GM12878 (cell line): ENCODE results near the gene GSTM2. TPM values are rescaled to one million over a fixed set of nuclear protein-coding genes. Genes with fewer than 3 reads are reported as not detected.

Experiments used
- ATAC-seq: fragments of 200-7000 bp; cut with Tn5 transposase; 3 replicates; pipeline ENCODE4 v1.9.1; 2020; ENCODE audit warnings: mild to moderate bottlenecking, moderate library complexity
- BruUV-seq: library from RNA; stranded (reverse); fragments of 400-500 nt; replicated peaks from 2 replicates; lab custom pipeline; 2021; lab: Mats Ljungman, UMichigan
- CTCF ChIA-PET: fragments of 300-600 bp; sonication (Branson Sonifier 250); formaldehyde crosslinking; extraction: SDS; loops from one replicate; lab custom pipeline; 2021; ENCODE audit warnings: inconsistent platforms; lab: Yijun Ruan, JAX
- POLR2A ChIA-PET: fragments of 350-600 bp; formaldehyde crosslinking; extraction: SDS; loops from one replicate; lab custom pipeline; 2021; ENCODE audit warnings: inconsistent platforms; lab: Charles Lee
- RAD21 ChIA-PET: fragments of 300-600 bp; sonication (Branson Sonifier 250); formaldehyde crosslinking; loops from one replicate; lab custom pipeline; 2023; ENCODE audit warnings: antibody characterized with exemption; ENCODE audit not compliant: unreplicated experiment; lab: Charles Lee
- SMC1A ChIA-PET: fragments of 300-600 bp; sonication (Branson Sonifier 250); formaldehyde crosslinking; loops from one replicate; lab custom pipeline; 2023; ENCODE audit not compliant: unreplicated experiment, uncharacterized antibody; lab: Charles Lee
- DNase-seq: peaks from one replicate; pipeline ENCODE4 v3.0.0-alpha.2; 2011; ENCODE audit warnings: low read depth, low spot score
- FAIRE-seq: peaks from 3 replicates; lab custom pipeline; 2011; peaks lifted over from hg19 to GRCh38; lab: Jason Lieb, UNC
- H2AFZ ChIP-seq: 2 replicates; pipeline ENCODE4 v1.6.0; 2011; ENCODE audit warnings: low read depth, low read length, control low read depth; ENCODE audit not compliant: control insufficient read depth
- H3K27ac ChIP-seq: 2 replicates; pipeline ENCODE4 v1.5.1; 2011; ENCODE audit warnings: control low read depth; ENCODE audit not compliant: control insufficient read depth, insufficient read depth
- H3K27me3 ChIP-seq, 2 experiments: replicated peaks in 1 of 2; 2 replicates each; pipeline versions ENCODE4 v1.6.0 to v1.6.1; 2011; ENCODE audit warnings: low read length in 1 of 2; ENCODE audit not compliant: control insufficient read depth in 2 of 2, insufficient read depth in 2 of 2
- H3K36me3 ChIP-seq, 2 experiments: 2 replicates each; pipeline ENCODE4 v1.5.1; 2011; ENCODE audit warnings: low read length in 1 of 2; ENCODE audit not compliant: control insufficient read depth in 2 of 2, insufficient read depth in 2 of 2
- H3K4me1 ChIP-seq: 2 replicates; pipeline ENCODE4 v1.6.1; 2011; ENCODE audit warnings: mild to moderate bottlenecking, low read length, moderate library complexity, mixed read lengths; ENCODE audit not compliant: control insufficient read depth, insufficient read depth
- H3K4me2 ChIP-seq: 2 replicates; pipeline ENCODE4 v1.6.0; 2011; ENCODE audit warnings: control low read depth; ENCODE audit not compliant: control insufficient read depth, insufficient read depth
- H3K4me3 ChIP-seq: fragments of 200-600 bp; sonication (generic); 2 replicates; pipeline ENCODE4 v1.5.1; 2016
- H3K79me2 ChIP-seq: 2 replicates; pipeline ENCODE4 v1.6.0; 2011; ENCODE audit warnings: low read length; ENCODE audit not compliant: control insufficient read depth, insufficient read depth
- H3K9ac ChIP-seq: 2 replicates; pipeline ENCODE4 v1.8.0; 2011; ENCODE audit warnings: low read length, control low read depth, mixed read lengths; ENCODE audit not compliant: control insufficient read depth, insufficient read depth
- H3K9me3 ChIP-seq: replicated peaks from 3 replicates; pipeline ENCODE4 v1.5.1; 2011; ENCODE audit warnings: mild to moderate bottlenecking, low read length; ENCODE audit not compliant: control insufficient read depth, insufficient read depth
- H4K20me1 ChIP-seq: 2 replicates; pipeline ENCODE4 v1.6.0; 2011; ENCODE audit not compliant: control insufficient read depth, insufficient read depth
- CHD1 ChIP-seq: IDR thresholded peaks from 2 replicates; pipeline ENCODE4 v1.6.1; 2012; ENCODE audit warnings: low read depth, low read length, improper control_type of control experiment
- CREB1 ChIP-seq: IDR thresholded peaks from 2 replicates; pipeline ENCODE4 v1.6.1; 2012; ENCODE audit warnings: low read depth, mild to moderate bottlenecking, inconsistent platforms
- EZH2 ChIP-seq: IDR thresholded peaks from 2 replicates; pipeline ENCODE4 v1.6.1; 2012; ENCODE audit warnings: low read depth, mild to moderate bottlenecking, control low read depth, inconsistent platforms, low read length, borderline replicate concordance; ENCODE audit not compliant: control insufficient read depth
- GATAD2B ChIP-seq: fragments of 450-650 bp; conservative IDR thresholded peaks from 2 replicates; pipeline ENCODE4 v1.6.1; 2017; ENCODE audit warnings: low read depth, mild to moderate bottlenecking, moderate library complexity
- NBN ChIP-seq: fragments of 450-650 bp; IDR thresholded peaks from 2 replicates; pipeline ENCODE4 v1.6.1; 2016
- SMAD5 ChIP-seq: IDR thresholded peaks from 2 replicates; pipeline ENCODE4 v1.6.1; 2016; ENCODE audit warnings: antibody characterized with exemption, low read depth
- SMC3 ChIP-seq: IDR thresholded peaks from 2 replicates; pipeline ENCODE4 v1.6.1; 2011; ENCODE audit warnings: low read length, improper control_type of control experiment, borderline replicate concordance
- TCF3 ChIP-seq: IDR thresholded peaks from 2 replicates; pipeline ENCODE4 v1.6.1; 2012; ENCODE audit warnings: low read depth, mild to moderate bottlenecking, low read length, borderline replicate concordance; ENCODE audit not compliant: insufficient read depth
- ZNF24 ChIP-seq: fragments of 450-650 bp; IDR thresholded peaks from 2 replicates; pipeline ENCODE4 v1.6.1; 2017; ENCODE audit warnings: antibody characterized with exemption, mild to moderate bottlenecking
- WGBS: methylation state at CpG from one replicate; pipeline ENCODE4 v1.1.6; 2016; ENCODE audit warnings: low lambda C conversion rate; ENCODE audit not compliant: insufficient replicate concordance, insufficient coverage; ENCODE audit errors: missing lambda C conversion rate; 5-methylcytosine and 5-hydroxymethylcytosine counted together
- in situ Hi-C: fragments of 300-500 bp; cut with MboI; formaldehyde crosslinking; loops from 9 replicates; pipeline ENCODE4 v1.14.3; 2018; ENCODE audit warnings: mixed read lengths
- intact Hi-C: fragments of 100-400 bp; cut with micrococcal nuclease; formaldehyde crosslinking; loops from one replicate; pipeline ENCODE4 v1.14.2; 2022; ENCODE audit not compliant: unreplicated experiment
- polyA plus RNA-seq, 11 experiments: library from polyadenylated mRNA; depleted of rRNA in 4 of 11; unstranded in 6 of 11; stranded (reverse) in 5 of 11; fragments of >200 nt; fragmentation: Nextera tagmentation in 4 of 11; fragmentation: Illumina TruSeq in 1 of 11; extraction: Ambion mirVana in 4 of 11; extraction: Trizol in 1 of 11; gene quantifications; 1 replicate in 1 of 11; 2 replicates in 10 of 11; pipeline versions ENCODE4 v1.2.1 to v1.2.3, GENCODE V29; 2011 to 2016; ENCODE audit warnings: inconsistent platforms in 2 of 11, missing spikeins in 2 of 11, low read depth in 1 of 11
- total RNA-seq, 4 experiments: library from RNA; depleted of rRNA in 3 of 4; stranded (reverse); fragments of >200 nt in 3 of 4; fragmentation: Illumina TruSeq in 1 of 4; extraction: Trizol in 1 of 4; gene quantifications; 2 replicates each; pipeline versions ENCODE4 v1.2.1 to v1.2.3, GENCODE V29; 2013 to 2021
- TF ChIP-seq, protein P1 (sequence below): IDR thresholded peaks from 2 replicates; pipeline ENCODE4 v1.6.1; 2012; ENCODE audit warnings: improper control_type of control experiment, low read depth, low read length; ENCODE audit not compliant: insufficient replicate concordance

The GSTM2 gene
- total and polyA plus RNA-seq, 10 of the 15 experiments (the other 5 are each of a cell fraction or from before 2014, with no cell fraction given), result 8.3 to 32.3 (median 20.2) TPM

DNA sequence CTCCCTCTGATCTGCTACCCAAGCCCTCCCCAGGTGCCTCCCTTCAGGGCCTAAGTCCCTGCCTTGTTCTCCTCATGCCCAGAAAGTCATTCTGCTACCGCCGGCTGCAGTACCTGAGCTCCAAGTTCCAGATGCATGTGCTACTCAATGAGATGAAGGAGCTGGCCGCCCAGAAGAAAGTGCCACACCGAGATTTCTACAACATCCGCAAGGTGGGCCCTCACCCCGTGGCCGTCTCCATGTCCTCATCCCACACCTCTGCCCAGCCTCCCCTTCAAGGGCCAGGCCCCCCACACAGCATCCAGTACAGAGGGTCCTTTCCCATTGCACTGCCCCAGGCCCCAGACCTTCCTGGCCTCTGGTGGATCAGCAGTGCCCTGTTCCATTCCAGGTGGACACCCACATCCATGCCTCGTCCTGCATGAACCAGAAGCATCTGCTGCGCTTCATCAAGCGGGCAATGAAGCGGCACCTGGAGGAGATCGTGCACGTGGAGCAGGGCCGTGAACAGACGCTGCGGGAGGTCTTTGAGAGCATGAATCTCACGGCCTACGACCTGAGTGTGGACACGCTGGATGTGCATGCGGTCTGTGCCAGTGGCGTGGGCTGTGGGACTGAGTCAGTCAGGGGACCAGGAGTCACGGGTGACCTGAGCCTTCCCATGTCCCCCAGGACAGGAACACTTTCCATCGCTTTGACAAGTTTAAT lies 40.0 kb upstream of the GSTM2 start:
- 92% methylated on average over 22 of the region's 23 CpGs for WGBS
- peaks cover 19% of the 10 kb centered on the region for H3K4me1 ChIP-seq
- no peak overlapping the region for H3K27ac ChIP-seq
- no peak overlapping the region for H3K4me2 ChIP-seq
- CTCF ChIA-PET, result interaction anchor here (1.0 to 6.3 kb wide), 4 partner anchors 12 to 82 kb away, joined by 6 to 75 read pairs (median 34); partner anchors contain the start of gene GNAI3
- SMC1A ChIA-PET, result interaction anchor here (1.0 to 5.4 kb wide), 3 partner anchors 22 to 82 kb away, joined by 3 to 36 read pairs (median 3); no protein-coding TSS in a partner anchor
- peaks cover 8 to 29% of the 10 kb centered on the region in 2 experiments; a peak in 3 of 4 replicates for H3K36me3 ChIP-seq
- H3K79me2 ChIP-seq, result peaks cover 19% of the 10 kb centered on the region
- intact Hi-C loops (no loop called here), in situ Hi-C loops (no loop called here)
- TF ChIP-seq NBN, result no peak
- TF ChIP-seq SMC3, result no peak
- no peak for TF ChIP-seq GATAD2B
- TF ChIP-seq CHD1, result no peak
- no peak for TF ChIP-seq TCF3
- no peak for TF ChIP-seq ZNF24
- TF ChIP-seq, protein P1, sequence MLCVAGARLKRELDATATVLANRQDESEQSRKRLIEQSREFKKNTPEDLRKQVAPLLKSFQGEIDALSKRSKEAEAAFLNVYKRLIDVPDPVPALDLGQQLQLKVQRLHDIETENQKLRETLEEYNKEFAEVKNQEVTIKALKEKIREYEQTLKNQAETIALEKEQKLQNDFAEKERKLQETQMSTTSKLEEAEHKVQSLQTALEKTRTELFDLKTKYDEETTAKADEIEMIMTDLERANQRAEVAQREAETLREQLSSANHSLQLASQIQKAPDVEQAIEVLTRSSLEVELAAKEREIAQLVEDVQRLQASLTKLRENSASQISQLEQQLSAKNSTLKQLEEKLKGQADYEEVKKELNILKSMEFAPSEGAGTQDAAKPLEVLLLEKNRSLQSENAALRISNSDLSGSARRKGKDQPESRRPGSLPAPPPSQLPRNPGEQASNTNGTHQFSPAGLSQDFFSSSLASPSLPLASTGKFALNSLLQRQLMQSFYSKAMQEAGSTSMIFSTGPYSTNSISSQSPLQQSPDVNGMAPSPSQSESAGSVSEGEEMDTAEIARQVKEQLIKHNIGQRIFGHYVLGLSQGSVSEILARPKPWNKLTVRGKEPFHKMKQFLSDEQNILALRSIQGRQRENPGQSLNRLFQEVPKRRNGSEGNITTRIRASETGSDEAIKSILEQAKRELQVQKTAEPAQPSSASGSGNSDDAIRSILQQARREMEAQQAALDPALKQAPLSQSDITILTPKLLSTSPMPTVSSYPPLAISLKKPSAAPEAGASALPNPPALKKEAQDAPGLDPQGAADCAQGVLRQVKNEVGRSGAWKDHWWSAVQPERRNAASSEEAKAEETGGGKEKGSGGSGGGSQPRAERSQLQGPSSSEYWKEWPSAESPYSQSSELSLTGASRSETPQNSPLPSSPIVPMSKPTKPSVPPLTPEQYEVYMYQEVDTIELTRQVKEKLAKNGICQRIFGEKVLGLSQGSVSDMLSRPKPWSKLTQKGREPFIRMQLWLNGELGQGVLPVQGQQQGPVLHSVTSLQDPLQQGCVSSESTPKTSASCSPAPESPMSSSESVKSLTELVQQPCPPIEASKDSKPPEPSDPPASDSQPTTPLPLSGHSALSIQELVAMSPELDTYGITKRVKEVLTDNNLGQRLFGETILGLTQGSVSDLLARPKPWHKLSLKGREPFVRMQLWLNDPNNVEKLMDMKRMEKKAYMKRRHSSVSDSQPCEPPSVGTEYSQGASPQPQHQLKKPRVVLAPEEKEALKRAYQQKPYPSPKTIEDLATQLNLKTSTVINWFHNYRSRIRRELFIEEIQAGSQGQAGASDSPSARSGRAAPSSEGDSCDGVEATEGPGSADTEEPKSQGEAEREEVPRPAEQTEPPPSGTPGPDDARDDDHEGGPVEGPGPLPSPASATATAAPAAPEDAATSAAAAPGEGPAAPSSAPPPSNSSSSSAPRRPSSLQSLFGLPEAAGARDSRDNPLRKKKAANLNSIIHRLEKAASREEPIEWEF, result no peak
- TF ChIP-seq SMAD5, result no peak
- no peak for TF ChIP-seq EZH2
- TF ChIP-seq CREB1, result no peak
- no peaks in the 10 kb centered on the region for H4K20me1 ChIP-seq
- no peak for ATAC-seq
- RAD21 ChIA-PET, result interaction anchor here (1.4 kb wide), 1 partner anchor 82 kb away, joined by 5 read pairs; no protein-coding TSS in a partner anchor
- no peak overlapping the region for H3K4me3 ChIP-seq
- H3K9ac ChIP-seq, result no peak overlapping the region
- no peak overlapping the region for H2AFZ ChIP-seq
- BruUV-seq, result no TSS peak
- DNase-seq, result no peak
- no peaks in the 10 kb centered on the region for H3K9me3 ChIP-seq
- H3K27me3 ChIP-seq, result no peaks in the 10 kb centered on the region
- POLR2A ChIA-PET, result interaction anchor here (1.5 kb wide), 1 partner anchor 82 kb away, joined by 5 read pairs; no protein-coding TSS in a partner anchor
- no peak for FAIRE-seq
